ENCODE results near the gene KRT9. TPM values are rescaled to one million over a fixed set of nuclear protein-coding genes. Genes with fewer than 3 reads are reported as not detected.

Gene KRT9
- polyA plus RNA-seq, 2 of the 4 experiments (the other 2 are of a cell fraction) = not detected

- H3K4me3 ChIP-seq = no peak overlapping the region
- DNase-seq (ENCODE audit: low read depth in 1 of 2, low spot score in 1 of 2) (no peak), ATAC-seq (no peak), FAIRE-seq (no peak)
- H3K4me1 ChIP-seq = peaks cover 29% of the 10 kb centered on the region
- 91% methylated on average over 10 of the region's 10 CpGs for WGBS (ENCODE audit: missing lambda C conversion rate)
- H3K9me3 ChIP-seq = no peaks in the 10 kb centered on the region
- ChIA-PET CTCF (interaction anchor here (1.3 to 6.9 kb wide), 9 partner anchors 10 to 672 kb away, joined by 3 to 101 read pairs (median 5); partner anchors contain the start of genes KRT15 and KRT20), POLR2A (interaction anchor here (1.3 kb wide), 1 partner anchor 159 kb away, joined by 5 read pairs; no protein-coding TSS in a partner anchor)
- H3K27ac ChIP-seq = peak overlapping the region; percentile 59 to 83; a peak in 5 of 6 replicates
- H3K4me2 ChIP-seq = no peak overlapping the region; the same call in 2 of the 3 replicates
- no peak for TF ChIP-seq KDM1A (IDR thresholded peaks at IDR 0.05; ENCODE audit: low read depth)
- TF ChIP-seq E2F6 (IDR thresholded peaks at IDR 0.05; ENCODE audit: borderline replicate concordance, low read depth) = no peak
- TF ChIP-seq HEYL (CRISPR knock-in tag; IDR thresholded peaks at IDR 0.05) = no peak
- no peak for TF ChIP-seq PHF8 (IDR thresholded peaks at IDR 0.05; ENCODE audit: borderline replicate concordance, low read depth)
- no peak for TF ChIP-seq MAZ (IDR thresholded peaks at IDR 0.05; ENCODE audit: borderline replicate concordance, low read depth, low read length)
- no peak for TF ChIP-seq CTCF (IDR thresholded peaks at IDR 0.05)
- no peak for TF ChIP-seq KDM5A (IDR thresholded peaks at IDR 0.05)
- TF ChIP-seq CHD4 (IDR thresholded peaks at IDR 0.05; ENCODE audit: borderline replicate concordance) = no peak
- TF ChIP-seq MYC (IDR thresholded peaks at IDR 0.05; ENCODE audit: borderline replicate concordance, low read length) = no peak
- TF ChIP-seq ZFP36 (IDR thresholded peaks at IDR 0.05; ENCODE audit: borderline replicate concordance, partially characterized antibody) = no peak
- TF ChIP-seq TP53 (CRISPR knock-in tag; IDR thresholded peaks at IDR 0.05) = no peak
- no peak for TF ChIP-seq ESRRA (IDR thresholded peaks at IDR 0.05; ENCODE audit: borderline replicate concordance, low read length)
- no peak for TF ChIP-seq JUN (IDR thresholded peaks at IDR 0.05)
- no peak for TF ChIP-seq HOXA7 (CRISPR knock-in tag; IDR thresholded peaks at IDR 0.05)
- no peak for TF ChIP-seq GATA3 (IDR thresholded peaks at IDR 0.05; ENCODE audit: borderline replicate concordance)
- TF ChIP-seq ZC3H11A (IDR thresholded peaks at IDR 0.05) = no peak
- TF ChIP-seq CBX2 (IDR thresholded peaks at IDR 0.05; ENCODE audit: borderline replicate concordance, low read depth) = no peak
- TF ChIP-seq POLR2A (IDR thresholded peaks at IDR 0.05; ENCODE audit: low read length) = no peak
- no peak for TF ChIP-seq NFE2L2 (conservative IDR thresholded peaks at IDR 0.05; ENCODE audit: low read length)
Measured at GRCh38 chr17:41528959-41529353, 42.9 kb downstream of the KRT9 start.

GRCh38 chr17:41527063-41528023, 44.5 kb downstream of the KRT9 start:
- no peak for DNase-seq (ENCODE audit: low read depth in 1 of 2, low spot score in 1 of 2)
- TF ChIP-seq FOSL2 (IDR thresholded peaks at IDR 0.05) (no peak), FOSL2 (CRISPR knock-in tag; IDR thresholded peaks at IDR 0.05) (no peak), CTCF (IDR thresholded peaks at IDR 0.05) (no peak), GATA3 (IDR thresholded peaks at IDR 0.05; ENCODE audit: borderline replicate concordance) (no peak), ZNF302 (CRISPR knock-in tag; IDR thresholded peaks at IDR 0.05) (no peak), RNF2 (IDR thresholded peaks at IDR 0.05; ENCODE audit: borderline replicate concordance, low read depth) (no peak), TP53 (CRISPR knock-in tag; IDR thresholded peaks at IDR 0.05) (no peak)
- FAIRE-seq = no peak
- Histone ChIP-seq H3K9me3 (no peaks in the 10 kb centered on the region), H3K4me1 (peaks cover 34% of the 10 kb centered on the region), H3K4me2 (peak overlapping the region; percentile 93), H3K27ac (peak overlapping the region; percentile 39 to 83; a peak in 5 of 6 replicates), H3K4me3 (peak overlapping the region; percentile 49)
- ATAC-seq = peak in 1 of 2 experiments; percentile 9; a peak in 3 of 6 replicates
- ChIA-PET CTCF (interaction anchor here (1.1 to 6.9 kb wide), 6 partner anchors 16 to 139 kb away, joined by 3 to 101 read pairs (median 7); no protein-coding TSS in a partner anchor), POLR2A (no interaction called here)
- 58% methylated on average over 55 of the region's 62 CpGs for WGBS (ENCODE audit: missing lambda C conversion rate)

Measured in A549 (cell line).